Measurements from ENCODE around the gene ARRB1. TPM values are rescaled to one million over a fixed set of nuclear protein-coding genes. Genes with fewer than 3 reads are reported as not detected.
A peak's percentile ranks its signal among the peaks of the same experiment; 100 is the strongest.

The ARRB1 gene
- total and polyA plus RNA-seq, 2 of the 13 experiments (the other 11 are each of a cell fraction or from before 2014, with no cell fraction given) = 22.5 to 35.7 TPM

DNA sequence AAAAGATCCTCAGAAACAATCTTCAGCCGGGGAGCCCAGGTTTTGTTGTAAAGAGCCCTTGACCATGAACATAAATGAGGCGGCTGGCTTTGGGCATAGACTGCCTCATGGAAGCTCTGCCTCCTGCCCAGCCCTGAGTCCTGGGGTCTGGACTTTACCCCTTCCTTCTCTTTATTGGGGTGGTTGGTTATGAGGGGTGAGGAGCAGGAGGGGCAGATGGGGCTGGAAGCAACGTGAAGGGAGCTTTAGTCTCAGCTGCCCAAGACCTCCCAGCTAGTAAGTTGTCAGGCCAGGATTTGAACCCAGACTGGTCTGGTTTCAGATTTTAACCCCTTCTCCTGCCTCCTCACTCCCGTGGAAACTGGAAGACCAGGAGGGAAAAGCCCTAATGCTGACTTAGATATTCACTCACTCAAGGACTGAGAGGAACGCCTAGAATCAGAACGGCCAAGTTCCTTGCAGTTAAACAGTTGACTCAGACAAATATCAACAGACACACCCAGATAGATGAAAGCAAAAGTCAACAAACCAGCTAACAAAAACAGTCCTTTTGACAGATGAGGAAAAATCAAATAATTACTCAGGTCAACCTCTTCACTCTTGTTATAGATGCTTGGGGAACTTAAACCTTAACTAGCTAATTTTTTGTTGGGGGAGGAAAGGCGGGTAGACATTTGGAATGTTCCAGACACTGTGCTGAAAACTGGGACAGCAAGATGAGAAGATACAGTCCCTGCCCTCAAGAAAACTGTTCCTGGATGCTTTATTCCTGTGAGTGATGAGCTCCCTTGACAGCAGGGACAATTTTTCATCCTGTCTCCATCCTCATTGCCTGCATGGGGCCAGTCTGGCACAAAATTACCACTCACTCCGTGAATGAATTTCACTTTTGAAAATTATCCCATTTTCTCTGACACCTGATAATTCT, 20.8 kb upstream of the ARRB1 start (continued):
- TF ChIP-seq, protein P1, sequence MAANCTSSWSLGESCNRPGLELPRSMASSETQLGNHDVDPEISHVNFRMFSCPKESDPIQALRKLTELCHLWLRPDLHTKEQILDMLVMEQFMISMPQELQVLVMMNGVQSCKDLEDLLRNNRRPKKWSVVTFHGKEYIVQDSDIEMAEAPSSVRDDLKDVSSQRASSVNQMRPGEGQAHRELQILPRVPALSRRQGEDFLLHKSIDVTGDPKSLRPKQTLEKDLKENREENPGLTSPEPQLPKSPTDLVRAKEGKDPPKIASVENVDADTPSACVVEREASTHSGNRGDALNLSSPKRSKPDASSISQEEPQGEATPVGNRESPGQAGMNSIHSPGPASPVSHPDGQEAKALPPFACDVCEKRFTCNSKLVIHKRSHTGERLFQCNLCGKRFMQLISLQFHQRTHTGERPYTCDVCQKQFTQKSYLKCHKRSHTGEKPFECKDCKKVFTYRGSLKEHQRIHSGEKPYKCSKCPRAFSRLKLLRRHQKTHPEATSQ (CRISPR knock-in tag; IDR thresholded peaks at IDR 0.05; ENCODE audit: borderline replicate concordance) = no peak
- TF ChIP-seq FOSL2 (CRISPR knock-in tag; IDR thresholded peaks at IDR 0.05) (peak; percentile 92), ESRRA (CRISPR knock-in tag; IDR thresholded peaks at IDR 0.05; ENCODE audit: low read depth) (no peak), ZNF12 (CRISPR knock-in tag; IDR thresholded peaks at IDR 0.05) (peak; percentile 96), KAT2B (IDR thresholded peaks at IDR 0.05; ENCODE audit: borderline replicate concordance, low read depth, low read length) (no peak), SMAD1 (CRISPR knock-in tag; IDR thresholded peaks at IDR 0.05; ENCODE audit: borderline replicate concordance, low read depth) (no peak), KLF16 (CRISPR knock-in tag; IDR thresholded peaks at IDR 0.05) (peak in 1 of 2 experiments; percentile 45; a peak in 1 of 4 replicates), FOXJ3 (CRISPR knock-in tag; IDR thresholded peaks at IDR 0.05; ENCODE audit: borderline replicate concordance) (no peak), RFXAP (CRISPR knock-in tag; IDR thresholded peaks at IDR 0.05; ENCODE audit: borderline replicate concordance) (no peak), MLLT10 (CRISPR knock-in tag; IDR thresholded peaks at IDR 0.05) (no peak), STAT5B (CRISPR knock-in tag; IDR thresholded peaks at IDR 0.05) (no peak), ZBTB8A (CRISPR knock-in tag; IDR thresholded peaks at IDR 0.05; ENCODE audit: borderline replicate concordance, low read depth) (no peak)
- TF ChIP-seq, protein P2, sequence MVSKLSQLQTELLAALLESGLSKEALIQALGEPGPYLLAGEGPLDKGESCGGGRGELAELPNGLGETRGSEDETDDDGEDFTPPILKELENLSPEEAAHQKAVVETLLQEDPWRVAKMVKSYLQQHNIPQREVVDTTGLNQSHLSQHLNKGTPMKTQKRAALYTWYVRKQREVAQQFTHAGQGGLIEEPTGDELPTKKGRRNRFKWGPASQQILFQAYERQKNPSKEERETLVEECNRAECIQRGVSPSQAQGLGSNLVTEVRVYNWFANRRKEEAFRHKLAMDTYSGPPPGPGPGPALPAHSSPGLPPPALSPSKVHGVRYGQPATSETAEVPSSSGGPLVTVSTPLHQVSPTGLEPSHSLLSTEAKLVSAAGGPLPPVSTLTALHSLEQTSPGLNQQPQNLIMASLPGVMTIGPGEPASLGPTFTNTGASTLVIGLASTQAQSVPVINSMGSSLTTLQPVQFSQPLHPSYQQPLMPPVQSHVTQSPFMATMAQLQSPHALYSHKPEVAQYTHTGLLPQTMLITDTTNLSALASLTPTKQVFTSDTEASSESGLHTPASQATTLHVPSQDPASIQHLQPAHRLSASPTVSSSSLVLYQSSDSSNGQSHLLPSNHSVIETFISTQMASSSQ (IDR thresholded peaks at IDR 0.05; ENCODE audit: low read depth) = 0 out of 2 replicates have a peak, but pooled peaks have one; percentile 33
- TF ChIP-seq, protein P2 (CRISPR knock-in tag; IDR thresholded peaks at IDR 0.05; ENCODE audit: borderline replicate concordance) = peak; percentile 60; the same call in 1 of the 2 replicates
- TF ChIP-seq, protein P3, sequence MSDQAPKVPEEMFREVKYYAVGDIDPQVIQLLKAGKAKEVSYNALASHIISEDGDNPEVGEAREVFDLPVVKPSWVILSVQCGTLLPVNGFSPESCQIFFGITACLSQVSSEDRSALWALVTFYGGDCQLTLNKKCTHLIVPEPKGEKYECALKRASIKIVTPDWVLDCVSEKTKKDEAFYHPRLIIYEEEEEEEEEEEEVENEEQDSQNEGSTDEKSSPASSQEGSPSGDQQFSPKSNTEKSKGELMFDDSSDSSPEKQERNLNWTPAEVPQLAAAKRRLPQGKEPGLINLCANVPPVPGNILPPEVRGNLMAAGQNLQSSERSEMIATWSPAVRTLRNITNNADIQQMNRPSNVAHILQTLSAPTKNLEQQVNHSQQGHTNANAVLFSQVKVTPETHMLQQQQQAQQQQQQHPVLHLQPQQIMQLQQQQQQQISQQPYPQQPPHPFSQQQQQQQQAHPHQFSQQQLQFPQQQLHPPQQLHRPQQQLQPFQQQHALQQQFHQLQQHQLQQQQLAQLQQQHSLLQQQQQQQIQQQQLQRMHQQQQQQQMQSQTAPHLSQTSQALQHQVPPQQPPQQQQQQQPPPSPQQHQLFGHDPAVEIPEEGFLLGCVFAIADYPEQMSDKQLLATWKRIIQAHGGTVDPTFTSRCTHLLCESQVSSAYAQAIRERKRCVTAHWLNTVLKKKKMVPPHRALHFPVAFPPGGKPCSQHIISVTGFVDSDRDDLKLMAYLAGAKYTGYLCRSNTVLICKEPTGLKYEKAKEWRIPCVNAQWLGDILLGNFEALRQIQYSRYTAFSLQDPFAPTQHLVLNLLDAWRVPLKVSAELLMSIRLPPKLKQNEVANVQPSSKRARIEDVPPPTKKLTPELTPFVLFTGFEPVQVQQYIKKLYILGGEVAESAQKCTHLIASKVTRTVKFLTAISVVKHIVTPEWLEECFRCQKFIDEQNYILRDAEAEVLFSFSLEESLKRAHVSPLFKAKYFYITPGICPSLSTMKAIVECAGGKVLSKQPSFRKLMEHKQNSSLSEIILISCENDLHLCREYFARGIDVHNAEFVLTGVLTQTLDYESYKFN (CRISPR knock-in tag; conservative IDR thresholded peaks at IDR 0.05) = peak; percentile 74
- TF ChIP-seq, protein P4, sequence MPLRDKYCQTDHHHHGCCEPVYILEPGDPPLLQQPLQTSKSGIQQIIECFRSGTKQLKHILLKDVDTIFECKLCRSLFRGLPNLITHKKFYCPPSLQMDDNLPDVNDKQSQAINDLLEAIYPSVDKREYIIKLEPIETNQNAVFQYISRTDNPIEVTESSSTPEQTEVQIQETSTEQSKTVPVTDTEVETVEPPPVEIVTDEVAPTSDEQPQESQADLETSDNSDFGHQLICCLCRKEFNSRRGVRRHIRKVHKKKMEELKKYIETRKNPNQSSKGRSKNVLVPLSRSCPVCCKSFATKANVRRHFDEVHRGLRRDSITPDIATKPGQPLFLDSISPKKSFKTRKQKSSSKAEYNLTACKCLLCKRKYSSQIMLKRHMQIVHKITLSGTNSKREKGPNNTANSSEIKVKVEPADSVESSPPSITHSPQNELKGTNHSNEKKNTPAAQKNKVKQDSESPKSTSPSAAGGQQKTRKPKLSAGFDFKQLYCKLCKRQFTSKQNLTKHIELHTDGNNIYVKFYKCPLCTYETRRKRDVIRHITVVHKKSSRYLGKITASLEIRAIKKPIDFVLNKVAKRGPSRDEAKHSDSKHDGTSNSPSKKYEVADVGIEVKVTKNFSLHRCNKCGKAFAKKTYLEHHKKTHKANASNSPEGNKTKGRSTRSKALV (CRISPR knock-in tag; IDR thresholded peaks at IDR 0.05) = no peak
